ENCODE measurements around the gene HEATR1. TPM values are rescaled to one million over a fixed set of nuclear protein-coding genes. Genes with fewer than 3 reads are reported as not detected.

Gene HEATR1
- total and polyA plus RNA-seq, 3 donors from 2014 or later, result 27.9 to 57.7 (median 51.7) TPM

DNA sequence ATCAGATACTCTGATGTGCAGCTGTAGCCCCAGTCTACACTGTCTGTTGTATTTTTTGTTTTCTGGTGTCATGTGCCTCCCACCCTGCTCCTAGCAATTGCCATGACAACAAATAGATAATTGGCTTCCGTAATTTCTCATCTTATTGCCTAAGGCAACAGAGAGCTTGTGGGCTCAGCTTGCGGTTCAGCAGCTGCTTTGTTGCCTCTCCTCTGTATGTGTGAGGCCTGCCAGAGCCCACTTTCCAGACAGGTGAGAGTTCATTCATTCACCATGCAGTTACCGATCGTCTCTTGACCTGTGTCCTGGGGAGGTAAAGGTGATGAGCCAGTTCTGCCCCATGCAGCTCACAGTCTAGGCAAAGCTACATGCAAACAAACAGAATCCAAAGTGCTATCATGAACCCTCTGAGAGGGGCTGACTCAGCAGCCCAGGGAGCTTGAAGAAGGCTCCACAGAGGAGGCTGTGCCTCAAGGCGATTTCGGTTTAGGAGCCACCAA is 68.6 kb downstream of the HEATR1 start:
- Histone ChIP-seq H3K27me3 (no peaks in the 10 kb centered on the region), H3K4me1 (no peaks in the 10 kb centered on the region), H3K27ac (no peak overlapping the region), H3K9me3 (no peaks in the 10 kb centered on the region), H3K4me3 (no peak overlapping the region), H3K36me3 (ENCODE audit: low read depth, missing control alignments) (no peaks in the 10 kb centered on the region)
- intact Hi-C loops (cut with DNase I; ENCODE audit: low total_unique reads), result no loop called here
- no peak for DNase-seq
- TF ChIP-seq POLR2A (IDR thresholded peaks at IDR 0.05) (no peak), CTCF (IDR thresholded peaks at IDR 0.05) (no peak)
- 93 to 95% methylated on average over 6 of the region's 6 CpGs for WGBS, 2 donors

DNA sequence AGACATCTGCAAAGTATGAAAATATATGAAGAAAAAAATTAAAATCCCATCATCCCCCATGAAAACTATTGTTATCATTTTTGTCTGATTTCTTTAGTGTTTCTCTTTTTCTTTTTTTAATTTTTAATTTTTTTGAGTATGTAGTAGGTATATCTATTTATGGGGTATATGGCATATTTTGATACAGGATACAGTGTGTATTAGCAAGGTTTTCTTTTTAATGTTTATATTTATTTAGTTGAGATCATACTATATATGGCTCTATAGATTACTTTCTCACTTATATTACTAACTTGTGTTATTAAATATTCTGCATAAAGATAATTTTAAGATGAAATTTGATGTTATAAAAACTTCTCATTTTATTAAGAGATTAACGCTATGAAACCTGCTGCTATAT is 69.1 kb downstream of the HEATR1 start:
- no peak for DNase-seq
- WGBS, 2 donors, result 90 to 100% methylated on average over 1 of the region's 1 CpG
- no peaks in the 10 kb centered on the region for H3K36me3 ChIP-seq (ENCODE audit: low read depth, missing control alignments)

GRCh38 chr1:236534151-236534651 is 70.1 kb downstream of the HEATR1 start:
- Histone ChIP-seq H3K27me3 (no peaks in the 10 kb centered on the region), H3K27ac (no peak overlapping the region), H3K4me3 (no peak overlapping the region), H3K9me3 (no peaks in the 10 kb centered on the region), H3K36me3 (ENCODE audit: low read depth, missing control alignments) (no peaks in the 10 kb centered on the region), H3K4me1 (no peaks in the 10 kb centered on the region)
- TF ChIP-seq CTCF (IDR thresholded peaks at IDR 0.05), result no peak
- TF ChIP-seq POLR2A (IDR thresholded peaks at IDR 0.05), result no peak
- DNase-seq, result no peak
- intact Hi-C loops (cut with DNase I; ENCODE audit: low total_unique reads), result no loop called here
- 90% methylated on average over 4 of the region's 4 CpGs for WGBS, 2 donors

More for the DNA sequence above, 69.1 kb downstream of the HEATR1 start:
- Histone ChIP-seq H3K9me3 (no peaks in the 10 kb centered on the region), H3K4me1 (no peaks in the 10 kb centered on the region), H3K27me3 (no peaks in the 10 kb centered on the region), H3K4me3 (no peak overlapping the region), H3K27ac (no peak overlapping the region)
- TF ChIP-seq POLR2A (IDR thresholded peaks at IDR 0.05) (no peak), CTCF (IDR thresholded peaks at IDR 0.05) (no peak)
- intact Hi-C loops (cut with DNase I; ENCODE audit: low total_unique reads), result no loop called here

DNA sequence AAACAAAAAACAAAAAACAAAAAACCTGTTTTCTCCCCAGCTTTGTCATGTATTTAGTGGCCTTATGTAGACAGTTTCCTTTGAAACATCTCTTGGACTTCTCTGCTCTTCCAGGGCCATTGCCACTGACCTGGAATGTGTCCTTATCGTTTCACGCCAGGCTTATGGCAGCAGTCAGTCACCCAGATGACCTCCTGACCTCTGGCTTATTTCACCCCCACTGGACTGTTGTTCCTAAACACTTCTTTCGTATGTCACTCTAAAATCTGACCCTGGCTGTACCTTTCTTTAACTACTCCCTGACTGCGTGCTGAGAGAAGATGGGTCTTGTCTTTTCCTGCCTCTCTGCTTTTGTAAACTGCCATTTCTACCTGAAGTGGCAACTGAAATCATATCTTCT is 71.5 kb downstream of the HEATR1 start:
- H3K27ac ChIP-seq, result no peak overlapping the region
- WGBS, 2 donors, result 90 to 94% methylated on average over 4 of the region's 4 CpGs
- DNase-seq, result no peak
- no peak overlapping the region for H3K4me3 ChIP-seq
- no peaks in the 10 kb centered on the region for H3K9me3 ChIP-seq
- no peaks in the 10 kb centered on the region for H3K36me3 ChIP-seq (ENCODE audit: low read depth, missing control alignments)
- H3K4me1 ChIP-seq, result no peaks in the 10 kb centered on the region
- intact Hi-C loops (cut with DNase I; ENCODE audit: low total_unique reads), result no loop called here
- no peak for TF ChIP-seq CTCF (IDR thresholded peaks at IDR 0.05)
- TF ChIP-seq POLR2A (IDR thresholded peaks at IDR 0.05), result no peak
- no peaks in the 10 kb centered on the region for H3K27me3 ChIP-seq

- no peaks in the 10 kb centered on the region for H3K36me3 ChIP-seq (ENCODE audit: low read depth, missing control alignments)
- DNase-seq, result no peak
- H3K27me3 ChIP-seq, result no peaks in the 10 kb centered on the region
- no peaks in the 10 kb centered on the region for H3K9me3 ChIP-seq
- intact Hi-C loops (cut with DNase I; ENCODE audit: low total_unique reads), result no loop called here
- H3K4me3 ChIP-seq, result no peak overlapping the region
- TF ChIP-seq POLR2A (IDR thresholded peaks at IDR 0.05) (no peak), CTCF (IDR thresholded peaks at IDR 0.05) (no peak)
- 80 to 89% methylated on average over 5 of the region's 5 CpGs for WGBS, 2 donors
- H3K4me1 ChIP-seq, result no peaks in the 10 kb centered on the region
- no peak overlapping the region for H3K27ac ChIP-seq
Observed at GRCh38 chr1:236530959-236531358, 73.4 kb downstream of the HEATR1 start.

Data from testis (tissue), 3 donors.